Liver (tissue), 9 donors: ENCODE results near the gene PRKCH. TPM values are rescaled to one million over a fixed set of nuclear protein-coding genes. Genes with fewer than 3 reads are reported as not detected.

Experiments
- DNase-seq: peaks from one replicate; pipeline ENCODE4 v3.0.0-alpha.2; 2017; ENCODE audit warnings: low spot score
- H3K27ac ChIP-seq, 2 donors: one replicate each; pipeline ENCODE4 v1.7.0; 2013; ENCODE audit warnings: inconsistent platforms in 2 of 2, low read length in 2 of 2, control low read depth in 1 of 2, low read depth in 1 of 2, mild to moderate bottlenecking in 1 of 2
- H3K27me3 ChIP-seq, 4 donors: one replicate each; pipeline versions ENCODE4 v1.6.1 to v1.7.0; 2013; ENCODE audit warnings: low read length in 3 of 4, inconsistent platforms in 1 of 4, mild to moderate bottlenecking in 1 of 4, moderate library complexity in 1 of 4; ENCODE audit not compliant: control insufficient read depth in 4 of 4, insufficient read depth in 4 of 4
- H3K36me3 ChIP-seq, 4 donors: one replicate each; pipeline versions ENCODE4 v1.6.1 to v1.7.0; 2013; ENCODE audit warnings: low read length in 3 of 4, mild to moderate bottlenecking in 3 of 4, low read depth in 1 of 4, moderate library complexity in 1 of 4; ENCODE audit not compliant: control insufficient read depth in 4 of 4, insufficient read depth in 3 of 4
- H3K4me1 ChIP-seq, 4 donors: one replicate each; pipeline versions ENCODE4 v1.6.1 to v1.7.0; 2013; ENCODE audit warnings: low read length in 3 of 4, mild to moderate bottlenecking in 3 of 4, moderate library complexity in 1 of 4; ENCODE audit not compliant: control insufficient read depth in 4 of 4, insufficient read depth in 4 of 4
- H3K4me3 ChIP-seq, 3 donors: one replicate each; pipeline versions ENCODE4 v1.6.1 to v1.7.0; 2013; ENCODE audit warnings: low read length in 3 of 3, control low read depth in 1 of 3, low read depth in 1 of 3, mild to moderate bottlenecking in 1 of 3
- H3K9ac ChIP-seq, 2 donors: one replicate each; pipeline ENCODE4 v1.7.0; 2013; ENCODE audit warnings: low read length in 2 of 2, mild to moderate bottlenecking in 2 of 2, moderate library complexity in 2 of 2, control low read depth in 1 of 2, low read depth in 1 of 2
- H3K9me3 ChIP-seq, 4 donors: one replicate each; pipeline versions ENCODE4 v1.6.1 to v1.7.0; 2013; ENCODE audit warnings: low read length in 3 of 4; ENCODE audit not compliant: control insufficient read depth in 4 of 4
- ATF3 ChIP-seq: IDR thresholded peaks from 2 replicates; pipeline ENCODE4 v1.6.1; 2016; ENCODE audit warnings: antibody characterized with exemption
- CTCF ChIP-seq: fragments of 150-350 bp; IDR thresholded peaks from 2 replicates; pipeline ENCODE4 v1.5.1; 2017; ENCODE audit warnings: improper control_type of control experiment, low read depth, low read length; ENCODE audit not compliant: missing input control
- EGR1 ChIP-seq, 2 donors: IDR thresholded peaks; 2 replicates each; pipeline ENCODE4 v1.6.1; 2016 to 2018; ENCODE audit warnings: antibody characterized with exemption in 2 of 2, low read depth in 2 of 2
- FOXA1 ChIP-seq: IDR thresholded peaks from 2 replicates; pipeline ENCODE4 v1.6.1; 2016; ENCODE audit warnings: antibody characterized with exemption
- FOXA2 ChIP-seq: IDR thresholded peaks from 2 replicates; pipeline ENCODE4 v1.6.1; 2016; ENCODE audit warnings: antibody characterized with exemption
- GABPA ChIP-seq, 2 donors: IDR thresholded peaks in 1 of 2; conservative IDR thresholded peaks in 1 of 2; 2 replicates each; pipeline ENCODE4 v1.6.1; 2016; ENCODE audit warnings: antibody characterized with exemption in 2 of 2, mild to moderate bottlenecking in 1 of 2, moderate library complexity in 1 of 2
- HNF4A ChIP-seq, 2 donors: conservative IDR thresholded peaks; 2 replicates each; pipeline ENCODE4 v1.6.1; 2016; ENCODE audit warnings: antibody characterized with exemption in 2 of 2, mild to moderate bottlenecking in 2 of 2
- HNF4G ChIP-seq: IDR thresholded peaks from 2 replicates; pipeline ENCODE4 v1.6.1; 2016; ENCODE audit warnings: antibody characterized with exemption
- JUND ChIP-seq, 2 donors: IDR thresholded peaks; 2 replicates each; pipeline ENCODE4 v1.6.1; 2016; ENCODE audit warnings: antibody characterized with exemption in 2 of 2
- RAD21 ChIP-seq, 2 donors: IDR thresholded peaks; 2 replicates each; pipeline ENCODE4 v1.6.1; 2016; ENCODE audit warnings: antibody characterized with exemption in 2 of 2, mild to moderate bottlenecking in 2 of 2
- RXRA ChIP-seq, 2 donors: IDR thresholded peaks; 2 replicates each; pipeline ENCODE4 v1.6.1; 2017 to 2018; ENCODE audit warnings: antibody characterized with exemption in 2 of 2, mild to moderate bottlenecking in 1 of 2
- SP1 ChIP-seq: IDR thresholded peaks from 2 replicates; pipeline ENCODE4 v1.6.1; 2018; ENCODE audit warnings: antibody characterized with exemption, mild to moderate bottlenecking
- TAF1 ChIP-seq: conservative IDR thresholded peaks from 2 replicates; pipeline ENCODE4 v1.6.1; 2016; ENCODE audit warnings: antibody characterized with exemption, mild to moderate bottlenecking
- YY1 ChIP-seq: IDR thresholded peaks from 2 replicates; pipeline ENCODE4 v1.6.1; 2016; ENCODE audit warnings: antibody characterized with exemption, mild to moderate bottlenecking
- ZBTB33 ChIP-seq: IDR thresholded peaks from 2 replicates; pipeline ENCODE4 v1.6.1; 2016; ENCODE audit warnings: antibody characterized with exemption
- WGBS: extraction: QIAGEN DNeasy Blood & Tissue Kit; methylation state at CpG from one replicate; pipeline ENCODE4 v1.1.7; 2013; 5-methylcytosine and 5-hydroxymethylcytosine counted together
- polyA plus RNA-seq, 2 donors: library from polyadenylated mRNA; stranded (reverse) in 1 of 2; unstranded in 1 of 2; fragments of 200-250 nt in 1 of 2; fragments of >200 nt in 1 of 2; fragmentation: Nextera tagmentation in 1 of 2; extraction: Ambion mirVana in 1 of 2; gene quantifications; one replicate each; pipeline versions ENCODE4 v1.2.1 to v1.2.3, GENCODE V29; 2013 to 2015
- total RNA-seq, 2 donors: library from RNA; depleted of rRNA; stranded (reverse); fragments of >200 nt; gene quantifications; one replicate each; pipeline ENCODE4 v1.2.3, GENCODE V29; 2014
- TF ChIP-seq, protein P1 (sequence below): IDR thresholded peaks from 2 replicates; pipeline ENCODE4 v1.6.1; 2016; ENCODE audit warnings: antibody characterized with exemption
- TF ChIP-seq, protein P2 (sequence below): IDR thresholded peaks from 2 replicates; pipeline ENCODE4 v1.6.1; 2016; ENCODE audit warnings: antibody characterized with exemption, mild to moderate bottlenecking
- donor health status: healthy.
- donor health status: healthy.
- donor health status: healthy.
- donor health status: healthy.
- donor health status: healthy.

Gene PRKCH
- total and polyA plus RNA-seq, 4 donors, result 3.9 to 13.7 (median 7.0) TPM

- H3K9ac ChIP-seq, result no peak overlapping the region
- no peak overlapping the region for H3K27ac ChIP-seq
- DNase-seq, result no peak
- no peaks in the 10 kb centered on the region for H3K27me3 ChIP-seq
- H3K4me3 ChIP-seq, result no peak overlapping the region
- WGBS, result 91% methylated on average over 5 of the region's 5 CpGs
- no peak for TF ChIP-seq SP1
- TF ChIP-seq FOXA1, result no peak
- TF ChIP-seq, protein P1, sequence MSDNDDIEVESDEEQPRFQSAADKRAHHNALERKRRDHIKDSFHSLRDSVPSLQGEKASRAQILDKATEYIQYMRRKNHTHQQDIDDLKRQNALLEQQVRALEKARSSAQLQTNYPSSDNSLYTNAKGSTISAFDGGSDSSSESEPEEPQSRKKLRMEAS, result no peak
- no peak for TF ChIP-seq GABPA (IDR thresholded peaks at IDR 0.05 in 1 of 2, conservative IDR thresholded peaks at IDR 0.05 in 1 of 2)
- TF ChIP-seq JUND (IDR thresholded peaks at IDR 0.05), result no peak
- no peak for TF ChIP-seq HNF4G
- no peak for TF ChIP-seq RAD21 (IDR thresholded peaks at IDR 0.05)
- no peak for TF ChIP-seq HNF4A (conservative IDR thresholded peaks at IDR 0.05)
- TF ChIP-seq ZBTB33, result no peak
- no peak for TF ChIP-seq CTCF
- TF ChIP-seq, protein P2, sequence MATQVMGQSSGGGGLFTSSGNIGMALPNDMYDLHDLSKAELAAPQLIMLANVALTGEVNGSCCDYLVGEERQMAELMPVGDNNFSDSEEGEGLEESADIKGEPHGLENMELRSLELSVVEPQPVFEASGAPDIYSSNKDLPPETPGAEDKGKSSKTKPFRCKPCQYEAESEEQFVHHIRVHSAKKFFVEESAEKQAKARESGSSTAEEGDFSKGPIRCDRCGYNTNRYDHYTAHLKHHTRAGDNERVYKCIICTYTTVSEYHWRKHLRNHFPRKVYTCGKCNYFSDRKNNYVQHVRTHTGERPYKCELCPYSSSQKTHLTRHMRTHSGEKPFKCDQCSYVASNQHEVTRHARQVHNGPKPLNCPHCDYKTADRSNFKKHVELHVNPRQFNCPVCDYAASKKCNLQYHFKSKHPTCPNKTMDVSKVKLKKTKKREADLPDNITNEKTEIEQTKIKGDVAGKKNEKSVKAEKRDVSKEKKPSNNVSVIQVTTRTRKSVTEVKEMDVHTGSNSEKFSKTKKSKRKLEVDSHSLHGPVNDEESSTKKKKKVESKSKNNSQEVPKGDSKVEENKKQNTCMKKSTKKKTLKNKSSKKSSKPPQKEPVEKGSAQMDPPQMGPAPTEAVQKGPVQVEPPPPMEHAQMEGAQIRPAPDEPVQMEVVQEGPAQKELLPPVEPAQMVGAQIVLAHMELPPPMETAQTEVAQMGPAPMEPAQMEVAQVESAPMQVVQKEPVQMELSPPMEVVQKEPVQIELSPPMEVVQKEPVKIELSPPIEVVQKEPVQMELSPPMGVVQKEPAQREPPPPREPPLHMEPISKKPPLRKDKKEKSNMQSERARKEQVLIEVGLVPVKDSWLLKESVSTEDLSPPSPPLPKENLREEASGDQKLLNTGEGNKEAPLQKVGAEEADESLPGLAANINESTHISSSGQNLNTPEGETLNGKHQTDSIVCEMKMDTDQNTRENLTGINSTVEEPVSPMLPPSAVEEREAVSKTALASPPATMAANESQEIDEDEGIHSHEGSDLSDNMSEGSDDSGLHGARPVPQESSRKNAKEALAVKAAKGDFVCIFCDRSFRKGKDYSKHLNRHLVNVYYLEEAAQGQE, result no peak
- TF ChIP-seq EGR1 (IDR thresholded peaks at IDR 0.05; ENCODE audit: low read depth in 2 of 2), result no peak
- no peak for TF ChIP-seq RXRA (IDR thresholded peaks at IDR 0.05)
- TF ChIP-seq TAF1, result no peak
- no peak for TF ChIP-seq YY1
- TF ChIP-seq FOXA2, result no peak
- no peak for TF ChIP-seq ATF3
- H3K9me3 ChIP-seq, result no peaks in the 10 kb centered on the region
- peaks cover 0 to 10% (median 2%) of the 10 kb centered on the region in 4 donors for H3K4me1 ChIP-seq
- no peaks in the 10 kb centered on the region for H3K36me3 ChIP-seq
These were observed 265.8 kb downstream of the PRKCH start for GRCh38 chr14:61587081-61587713.
